Measurements from ENCODE around the gene NDST1.

The NDST1 gene

GRCh38 chr5:150489360-150490295, 18.3 kb upstream of the NDST1 start:
- FAIRE-seq = no peak

GRCh38 chr5:150490296-150490669, 17.6 kb upstream of the NDST1 start:
- no peak for FAIRE-seq

GRCh38 chr5:150490754-150491153, 17.2 kb upstream of the NDST1 start:
- FAIRE-seq = no peak

DNA sequence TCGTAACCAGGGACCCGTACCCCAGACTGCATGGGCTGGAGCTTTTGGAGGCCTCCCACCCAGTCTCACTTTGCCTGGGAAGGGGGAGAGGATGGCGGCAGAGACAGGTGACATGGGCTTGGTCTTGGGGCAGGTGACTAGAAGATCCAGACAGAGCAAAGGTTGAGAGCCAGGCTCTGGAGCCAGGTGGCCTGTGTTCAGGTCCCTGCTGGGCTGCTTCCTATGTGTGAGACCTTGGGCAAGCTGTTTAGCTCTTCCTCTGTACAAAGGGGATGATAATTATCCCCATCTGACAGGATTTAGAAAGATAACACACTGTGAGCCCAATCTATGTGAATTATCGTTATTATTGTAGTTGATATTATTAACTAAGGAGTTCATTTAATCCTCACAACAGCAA, 16.1 kb upstream of the NDST1 start:
- no peak for FAIRE-seq

DNA sequence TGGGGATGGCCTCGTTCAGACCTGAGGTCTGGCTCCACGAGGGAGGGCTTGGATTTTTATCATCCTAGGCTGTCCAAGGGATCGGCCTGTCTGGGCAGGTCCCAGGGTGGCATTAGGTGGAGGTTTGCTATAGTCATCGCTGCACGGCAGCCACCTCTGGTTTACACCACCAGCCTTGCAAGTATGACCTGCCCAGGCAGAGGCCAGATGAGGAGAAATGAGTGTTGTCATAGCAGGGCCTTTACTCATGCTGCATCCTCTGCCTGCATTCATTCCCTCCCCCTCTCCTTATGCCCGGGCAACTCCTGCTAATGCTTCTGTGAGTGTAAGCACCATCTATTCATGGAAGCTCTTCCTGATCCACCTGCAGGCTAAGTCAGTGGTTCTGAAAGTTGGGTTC, 15.3 kb upstream of the NDST1 start:
- FAIRE-seq = no peak

- no peak for FAIRE-seq
These were observed 11.8 kb upstream of the NDST1 start for GRCh38 chr5:150496098-150496497.

DNA sequence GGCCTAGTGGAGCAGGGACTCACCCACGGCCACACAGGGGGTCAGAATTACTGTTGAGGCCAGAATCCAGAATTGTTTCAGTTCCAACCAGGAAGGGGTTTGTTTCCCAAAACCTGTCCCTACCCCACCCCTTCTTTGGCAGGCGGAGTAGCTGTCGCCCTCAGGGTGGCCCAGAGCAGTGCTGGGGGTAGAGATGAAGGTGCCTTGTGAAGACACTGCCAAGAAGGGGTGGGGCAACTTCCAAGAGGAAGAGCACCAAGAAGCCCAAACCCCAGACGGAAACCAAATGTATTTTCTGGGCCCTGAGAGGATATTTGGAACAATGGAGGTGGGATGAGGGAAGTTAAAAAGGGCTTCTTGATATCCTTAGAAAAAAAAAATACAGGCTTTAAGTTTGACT, 11.4 kb upstream of the NDST1 start:
- no peak for FAIRE-seq

- no peak for FAIRE-seq
These were observed 10.5 kb upstream of the NDST1 start for GRCh38 chr5:150497274-150497988.

- FAIRE-seq = no peak
These were observed 10.0 kb upstream of the NDST1 start for GRCh38 chr5:150497989-150498317.

GRCh38 chr5:150498501-150498900, 9.4 kb upstream of the NDST1 start:
- no peak for FAIRE-seq

- no peak for FAIRE-seq
These were observed 9.0 kb upstream of the NDST1 start for GRCh38 chr5:150498971-150499370.

GRCh38 chr5:150499437-150499956, 8.4 kb upstream of the NDST1 start:
- FAIRE-seq = no peak

- no peak for FAIRE-seq
These were observed 7.5 kb upstream of the NDST1 start for GRCh38 chr5:150500328-150500841.

- FAIRE-seq = no peak
These were observed 7.0 kb upstream of the NDST1 start for GRCh38 chr5:150500905-150501304.

DNA sequence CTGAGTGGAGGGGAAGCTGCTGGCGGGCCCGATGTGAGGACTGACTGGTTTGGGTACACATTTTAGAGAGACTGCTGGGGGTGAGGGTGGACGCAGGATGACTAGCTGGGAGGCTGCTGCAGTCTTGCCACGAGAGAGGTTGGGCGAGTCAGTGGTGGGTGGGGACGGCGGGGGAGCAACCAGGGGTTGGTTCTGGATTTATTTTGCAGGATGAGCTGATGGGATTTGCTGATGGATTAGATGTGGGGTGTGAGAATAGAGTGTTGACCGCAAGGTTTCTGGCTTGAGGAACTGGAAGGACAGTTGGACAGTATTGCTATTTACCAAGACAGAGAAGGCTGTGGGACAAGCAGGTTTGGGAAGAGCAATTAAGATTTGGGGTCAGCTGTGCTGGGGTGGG, 5.8 kb upstream of the NDST1 start:
- FAIRE-seq = no peak

DNA sequence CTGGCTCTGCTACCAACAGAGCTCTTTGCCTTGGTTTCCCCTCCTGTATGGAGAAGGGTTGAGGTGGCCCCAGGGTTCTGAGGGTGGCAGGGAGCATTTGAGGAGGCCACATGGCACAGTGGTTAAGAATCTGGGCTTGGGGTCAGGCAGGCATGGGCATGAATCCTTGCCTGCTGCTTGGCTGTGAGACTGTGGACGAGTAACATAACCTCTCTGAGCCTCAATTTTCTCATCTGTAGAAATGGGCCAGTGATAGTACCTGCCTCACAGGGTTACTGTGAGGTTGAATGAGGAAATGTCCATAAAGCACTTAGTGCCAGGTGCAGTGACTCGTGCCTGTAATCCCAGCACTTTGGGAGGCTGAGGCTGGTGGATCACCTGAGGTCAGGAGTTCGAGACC, 5.1 kb upstream of the NDST1 start:
- no peak for FAIRE-seq

DNA sequence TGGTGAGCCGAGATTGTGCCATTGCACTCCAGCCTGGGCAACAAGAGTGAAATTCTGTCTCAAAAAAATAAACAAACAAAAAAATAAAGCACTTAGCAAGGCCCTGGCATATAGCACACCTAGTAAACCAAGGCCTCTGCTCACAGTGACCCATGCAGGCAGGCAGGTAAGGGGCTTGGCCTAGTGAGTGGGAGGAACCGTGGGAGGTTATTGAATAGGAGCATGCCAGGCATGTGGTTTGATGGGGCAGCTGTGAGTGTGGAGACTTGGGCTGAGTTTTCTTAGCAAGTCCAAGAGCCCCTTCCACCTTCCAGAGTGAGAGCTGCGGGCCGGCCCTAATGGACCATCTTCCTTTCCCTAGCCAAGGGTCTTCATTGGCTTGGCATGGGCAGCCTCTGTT, 4.5 kb upstream of the NDST1 start:
- FAIRE-seq = no peak

DNA sequence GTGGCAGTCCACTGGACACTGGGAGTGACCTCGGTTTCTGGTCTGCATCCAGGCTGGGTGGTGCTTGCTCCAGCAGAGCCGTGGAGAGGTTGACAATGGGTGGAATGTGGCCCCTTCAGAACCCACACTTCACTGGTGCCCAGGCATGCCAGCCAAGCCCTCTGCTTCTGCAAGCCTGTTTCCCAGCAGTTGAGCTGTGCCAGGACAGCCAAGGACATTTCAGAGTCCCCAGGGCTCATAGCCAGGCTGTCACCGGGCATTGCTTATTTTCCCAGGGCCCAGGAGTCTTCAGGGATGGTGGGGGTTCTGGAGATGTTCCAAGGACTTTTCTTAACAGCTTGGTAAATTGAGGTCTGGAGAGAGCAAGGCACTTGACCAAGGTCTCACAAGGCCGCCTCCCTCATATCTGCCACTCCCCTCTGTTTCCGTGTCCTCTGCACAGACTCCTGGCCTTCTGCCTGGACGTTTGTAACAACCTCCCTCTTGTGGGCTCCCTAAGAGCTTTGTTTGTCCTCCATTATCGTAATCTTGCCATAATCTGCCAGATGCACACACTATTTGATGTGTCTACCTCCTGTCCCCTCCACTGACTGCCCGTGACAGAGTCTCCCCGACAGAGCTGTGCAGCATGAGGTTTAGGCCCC, 3.8 kb upstream of the NDST1 start:
- no peak for FAIRE-seq

GRCh38 chr5:150505041-150505511, 2.9 kb upstream of the NDST1 start:
- no peak for FAIRE-seq

- no peak for FAIRE-seq
These were observed 2.1 kb upstream of the NDST1 start for GRCh38 chr5:150505816-150506215.

- FAIRE-seq = no peak
These were observed 1.1 kb upstream of the NDST1 start for GRCh38 chr5:150506571-150507473.

DNA sequence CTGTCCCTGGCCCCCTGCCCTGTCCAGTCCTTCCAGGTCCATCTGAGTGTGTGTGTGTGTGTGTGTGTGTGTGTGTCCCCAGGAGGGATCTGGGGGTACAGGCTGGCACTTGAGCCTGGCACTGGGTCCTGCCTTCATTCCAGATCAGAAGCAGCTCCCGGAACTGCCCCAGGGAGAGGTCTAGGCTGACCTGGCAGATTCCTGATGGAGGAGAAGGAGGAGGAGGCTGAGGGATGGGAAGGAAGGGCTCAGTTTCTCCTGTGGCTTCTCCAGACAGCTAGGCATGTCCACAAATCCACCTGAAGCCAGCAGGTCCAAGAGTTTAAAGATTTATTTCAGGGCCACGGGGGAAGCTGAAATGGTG, 328 bp downstream of the NDST1 start:
- no peak for FAIRE-seq
